HG02798 (cell line): ENCODE measurements around the gene DHRSX.
"Not testable (repeated sequence)": the region's sequence is repeated elsewhere in the genome, so short reads cannot be mapped to it uniquely, and the experiment has no call there.

Experiments
- ATAC-seq: cut with Tn5 transposase; IDR thresholded peaks from one replicate; pipeline ENCODE4 v1.9.1; 2021; ENCODE audit warnings: mild to moderate bottlenecking; ENCODE audit not compliant: unreplicated experiment, poor library complexity

Gene DHRSX

GRCh38 chrX:2460821-2461710 is 39.7 kb downstream of the DHRSX start:
- not testable (repeated sequence) for ATAC-seq

GRCh38 chrX:2460048-2460447 is 40.7 kb downstream of the DHRSX start:
- ATAC-seq = not testable (repeated sequence)

GRCh38 chrX:2458309-2458708 is 42.5 kb downstream of the DHRSX start:
- no peak for ATAC-seq

GRCh38 chrX:2457289-2458133 is 43.3 kb downstream of the DHRSX start:
- no peak for ATAC-seq

GRCh38 chrX:2456091-2456490 is 44.7 kb downstream of the DHRSX start:
- not testable (repeated sequence) for ATAC-seq

- not testable (repeated sequence) for ATAC-seq
These were observed 46.2 kb downstream of the DHRSX start for GRCh38 chrX:2454620-2455019.

- ATAC-seq = no peak
These were observed 48.0 kb downstream of the DHRSX start for GRCh38 chrX:2452799-2453198.

GRCh38 chrX:2452317-2452784 is 48.4 kb downstream of the DHRSX start:
- no peak for ATAC-seq

- ATAC-seq = no peak
These were observed 49.1 kb downstream of the DHRSX start for GRCh38 chrX:2451501-2452316.

- ATAC-seq = no peak
These were observed 50.1 kb downstream of the DHRSX start for GRCh38 chrX:2450681-2451080.

- ATAC-seq = no peak
These were observed 51.5 kb downstream of the DHRSX start for GRCh38 chrX:2449135-2449886.

GRCh38 chrX:2447484-2447883 is 53.3 kb downstream of the DHRSX start:
- ATAC-seq = no peak

GRCh38 chrX:2446815-2447214 is 54.0 kb downstream of the DHRSX start:
- no peak for ATAC-seq

GRCh38 chrX:2445662-2446623 is 54.8 kb downstream of the DHRSX start:
- ATAC-seq = no peak

GRCh38 chrX:2442694-2443093 is 58.1 kb downstream of the DHRSX start:
- no peak for ATAC-seq

- ATAC-seq = no peak
These were observed 59.3 kb downstream of the DHRSX start for GRCh38 chrX:2441466-2441865.

GRCh38 chrX:2439613-2440012 is 61.2 kb downstream of the DHRSX start:
- no peak for ATAC-seq

- ATAC-seq = no peak
These were observed 65.3 kb downstream of the DHRSX start for GRCh38 chrX:2435465-2435864.
